Measurements from ENCODE around the gene TMEM41B.

The TMEM41B gene

GRCh38 chr11:9310485-9311090 lies 3.8 kb downstream of the TMEM41B start:
- DNase-seq (ENCODE audit: low read depth in 2 of 2) = no peak

DNA sequence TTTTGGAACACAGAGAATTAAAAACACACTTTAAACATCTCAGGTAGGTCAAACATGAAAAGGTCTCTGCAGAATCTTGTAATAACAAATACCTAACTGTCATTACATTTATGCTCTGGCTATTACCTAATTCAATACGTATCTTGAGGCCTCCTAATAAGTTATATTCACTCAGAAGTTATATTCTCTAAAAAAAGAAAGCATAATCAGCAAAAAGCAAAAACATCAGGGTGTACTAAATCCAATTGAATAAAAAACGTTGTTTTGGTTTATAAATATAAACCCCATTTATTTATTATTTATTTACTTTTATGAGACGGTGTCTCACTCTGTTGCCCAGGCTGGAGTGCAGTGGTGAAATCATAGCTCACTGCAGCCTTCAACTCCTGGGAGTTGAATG lies 10.2 kb downstream of the TMEM41B start:
- DNase-seq (ENCODE audit: low read depth in 2 of 2) = no peak

DNA sequence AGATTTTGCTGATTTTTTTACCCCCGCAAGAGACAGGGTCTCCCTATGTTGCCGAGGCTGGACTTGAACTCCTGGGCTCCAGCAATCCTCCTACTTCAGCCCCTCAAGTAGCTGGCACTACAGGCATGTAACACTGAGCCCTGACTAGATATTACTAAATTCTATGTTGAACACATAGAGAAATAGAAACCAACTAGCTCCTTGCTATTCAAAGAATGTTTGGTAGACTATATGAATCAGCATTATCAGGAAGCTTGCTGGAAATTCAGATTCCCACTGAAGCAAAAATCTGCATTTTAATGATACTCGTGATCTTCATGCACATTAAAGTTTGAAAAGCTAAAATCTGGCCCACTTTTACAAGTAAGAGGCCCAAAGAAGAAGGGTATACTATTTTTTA lies 11.9 kb downstream of the TMEM41B start:
- no peak for DNase-seq (ENCODE audit: low read depth in 2 of 2)

DNA sequence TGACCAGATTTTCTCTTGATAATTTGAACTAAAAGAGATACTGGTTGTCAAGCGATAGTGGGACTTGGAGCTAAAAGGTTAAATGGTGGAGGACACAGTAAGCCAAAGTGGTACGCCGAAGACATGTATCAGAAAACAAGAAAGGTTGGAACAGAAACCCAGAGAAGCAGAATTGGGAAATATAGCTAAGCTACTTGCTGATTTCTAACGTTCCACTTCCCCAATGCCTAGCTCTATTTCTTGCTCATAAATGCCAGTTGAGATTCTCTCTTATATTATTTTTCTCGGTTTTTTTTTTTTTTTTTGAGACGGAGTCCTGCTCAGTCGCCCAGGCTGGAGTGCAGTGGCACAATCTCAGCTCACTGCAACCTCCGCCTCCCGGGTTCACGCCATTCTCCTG lies 12.7 kb downstream of the TMEM41B start:
- DNase-seq (ENCODE audit: low read depth in 2 of 2) = no peak

DNA sequence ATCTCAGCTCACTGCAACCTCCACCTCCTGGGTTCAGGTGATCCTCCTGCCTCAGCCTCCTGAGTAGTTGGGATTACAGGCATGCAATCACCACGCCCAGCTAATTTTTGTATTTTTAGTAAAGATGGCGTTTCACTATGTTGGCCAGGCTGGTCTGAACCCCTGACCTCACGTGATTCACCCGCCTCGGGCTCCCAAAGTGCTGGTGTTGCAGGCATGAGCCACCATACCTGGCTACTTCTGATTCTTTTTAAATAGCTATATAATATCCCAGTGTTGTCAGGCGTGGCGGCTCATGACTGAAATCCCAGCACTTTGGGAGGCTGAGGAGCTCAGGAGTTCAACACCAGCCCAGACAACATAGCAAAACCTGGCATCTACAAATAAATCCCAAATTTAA lies 20.7 kb downstream of the TMEM41B start:
- DNase-seq (ENCODE audit: low read depth in 2 of 2) = no peak

GRCh38 chr11:9285850-9286587 lies 28.4 kb downstream of the TMEM41B start:
- DNase-seq (ENCODE audit: low read depth in 2 of 2) = no peak

- peak in 1 of 2 donors; percentile 34 for DNase-seq (ENCODE audit: low read depth in 2 of 2)
These were observed 33.6 kb downstream of the TMEM41B start for GRCh38 chr11:9280655-9281301.

DNA sequence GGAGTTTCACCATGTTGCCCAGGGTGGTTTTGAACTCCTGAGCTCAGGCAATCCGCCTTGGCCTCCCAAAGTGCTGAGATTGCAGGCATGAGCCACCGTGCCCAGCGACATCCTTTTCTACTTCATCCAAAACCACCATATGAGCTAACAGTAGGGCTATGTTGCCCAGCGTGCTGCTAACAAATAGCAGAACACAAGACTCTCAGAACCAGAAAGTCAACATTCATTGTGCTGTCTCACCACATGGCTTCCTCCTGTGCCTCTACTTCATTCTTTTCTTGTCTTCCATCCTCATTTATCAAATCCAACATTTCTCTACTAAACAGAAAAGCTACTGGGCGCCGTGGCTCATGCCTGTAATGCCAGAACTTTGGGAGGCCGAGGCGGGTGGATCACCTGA lies 37.2 kb downstream of the TMEM41B start:
- no peak for DNase-seq (ENCODE audit: low read depth in 2 of 2)

- DNase-seq (ENCODE audit: low read depth in 2 of 2) = no peak
These were observed 37.8 kb downstream of the TMEM41B start for GRCh38 chr11:9276571-9276970.

DNA sequence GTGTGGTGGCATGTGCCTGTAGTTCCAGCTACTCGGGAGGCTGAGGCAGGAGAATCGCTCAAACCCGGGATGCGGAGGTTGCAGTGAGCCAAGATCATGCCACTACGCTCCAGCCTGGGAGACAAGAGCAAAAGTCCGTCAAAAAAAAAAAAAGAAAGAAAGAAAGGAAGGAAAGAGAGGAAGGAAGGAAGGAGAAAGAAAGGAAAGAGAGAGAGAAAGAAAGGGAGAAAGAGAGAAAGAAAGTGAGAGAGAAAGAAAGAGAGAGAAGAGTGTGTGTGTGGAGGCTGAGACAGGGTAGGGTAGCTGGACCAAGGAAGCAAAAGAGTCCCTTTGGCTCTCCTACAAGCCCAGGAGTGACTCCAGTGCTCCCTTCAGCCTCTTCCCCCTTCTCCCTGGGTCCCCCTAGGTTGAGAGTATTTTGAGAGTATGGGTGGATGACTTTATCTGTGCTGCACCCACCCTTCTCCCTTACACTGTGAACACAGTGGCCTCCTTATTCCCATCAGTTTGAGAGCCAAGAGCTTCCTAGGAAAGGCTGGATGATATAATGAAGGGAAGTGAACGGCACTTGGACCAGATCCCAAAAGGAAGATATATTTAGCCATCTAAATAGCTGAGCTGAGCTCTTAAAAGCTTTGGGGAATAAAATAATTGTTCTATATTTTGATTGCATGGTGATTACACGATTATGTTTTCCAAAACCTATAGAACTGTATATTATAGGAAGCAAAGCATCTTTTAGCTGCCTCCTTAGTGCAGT lies 39.7 kb downstream of the TMEM41B start:
- no peak for DNase-seq (ENCODE audit: low read depth in 2 of 2)

- no peak for DNase-seq (ENCODE audit: low read depth in 2 of 2)
These were observed 40.7 kb downstream of the TMEM41B start for GRCh38 chr11:9273376-9274336.

- no peak for DNase-seq (ENCODE audit: low read depth in 2 of 2)
These were observed 44.8 kb downstream of the TMEM41B start for GRCh38 chr11:9269492-9270013.

DNA sequence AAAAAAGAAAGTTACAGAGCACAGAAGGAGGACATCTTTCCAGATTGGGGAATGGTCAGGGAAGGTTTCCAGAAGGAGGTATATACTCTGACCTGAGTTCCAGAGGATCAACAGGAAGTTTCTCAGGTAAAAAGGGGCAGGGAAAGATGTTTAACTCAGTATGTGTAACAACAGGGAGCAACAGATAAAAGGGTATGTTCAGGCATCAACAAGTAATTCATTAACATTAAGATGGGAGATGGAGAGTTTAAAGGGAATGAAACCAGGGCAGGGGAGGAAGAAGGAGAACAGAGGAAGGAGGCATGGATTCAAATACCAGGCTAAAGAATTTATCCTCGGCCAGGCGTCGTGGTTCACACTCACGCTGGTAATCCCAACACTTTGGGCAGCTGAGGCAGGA lies 46.7 kb downstream of the TMEM41B start:
- no peak for DNase-seq (ENCODE audit: low read depth in 2 of 2)

- no peak for DNase-seq (ENCODE audit: low read depth in 2 of 2)
These were observed 47.5 kb downstream of the TMEM41B start for GRCh38 chr11:9266926-9267325.

GRCh38 chr11:9266132-9266736 lies 48.2 kb downstream of the TMEM41B start:
- DNase-seq (ENCODE audit: low read depth in 2 of 2) = no peak

DNA sequence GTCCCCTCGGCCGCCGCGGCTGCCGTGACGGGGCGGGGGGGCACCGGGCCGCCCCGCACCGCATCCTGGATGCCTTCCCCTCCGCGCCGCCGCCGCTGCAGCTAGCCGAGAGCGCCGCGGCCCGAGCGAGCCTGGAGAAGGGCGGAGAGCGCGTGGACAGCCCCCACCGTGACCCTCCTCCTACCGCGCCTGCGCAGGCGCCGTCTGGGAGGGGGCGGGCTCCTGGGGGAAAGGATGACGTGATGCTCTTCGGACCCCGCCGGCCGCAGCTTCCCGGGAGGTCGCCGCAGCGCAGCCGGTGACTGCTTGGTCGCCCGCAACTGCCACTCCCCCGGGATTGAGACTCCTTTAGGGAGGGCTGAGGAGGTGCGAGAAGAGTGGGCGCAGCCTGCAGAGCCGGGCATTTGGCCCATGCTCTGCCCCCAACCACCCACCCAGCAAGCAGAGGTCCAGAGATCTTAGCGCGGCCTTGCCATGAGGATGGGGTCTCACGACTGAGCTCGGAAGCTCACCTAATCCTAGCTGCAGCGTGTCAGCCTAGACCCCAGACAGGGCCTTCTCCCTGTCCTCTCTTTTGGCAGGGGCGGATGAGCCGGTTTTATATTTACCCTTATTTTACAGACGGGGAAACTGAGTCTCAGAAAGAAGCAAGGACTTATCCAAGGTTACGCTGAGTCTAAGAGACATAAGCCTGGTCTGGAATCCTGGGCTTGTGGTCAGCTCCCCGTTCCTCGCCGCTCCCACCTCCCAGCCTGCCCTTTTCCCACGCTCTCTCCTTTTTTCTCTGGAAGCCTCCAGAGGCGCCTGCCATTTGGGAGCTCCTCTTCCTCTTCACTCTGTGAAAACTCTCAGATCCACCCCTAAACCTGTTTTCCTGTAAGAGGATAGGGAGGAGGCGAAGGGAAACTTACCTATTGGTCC lies 48.9 kb downstream of the TMEM41B start, which contains the start of gene DENND5A:
Gene DENND5A (minus strand): TSS at position 140 of the 921 bp plus-strand sequence. CDS start 281 bp downstream, outside the sequence.
- peak; percentile 27 to 44 for DNase-seq (ENCODE audit: low read depth in 2 of 2)

DNA sequence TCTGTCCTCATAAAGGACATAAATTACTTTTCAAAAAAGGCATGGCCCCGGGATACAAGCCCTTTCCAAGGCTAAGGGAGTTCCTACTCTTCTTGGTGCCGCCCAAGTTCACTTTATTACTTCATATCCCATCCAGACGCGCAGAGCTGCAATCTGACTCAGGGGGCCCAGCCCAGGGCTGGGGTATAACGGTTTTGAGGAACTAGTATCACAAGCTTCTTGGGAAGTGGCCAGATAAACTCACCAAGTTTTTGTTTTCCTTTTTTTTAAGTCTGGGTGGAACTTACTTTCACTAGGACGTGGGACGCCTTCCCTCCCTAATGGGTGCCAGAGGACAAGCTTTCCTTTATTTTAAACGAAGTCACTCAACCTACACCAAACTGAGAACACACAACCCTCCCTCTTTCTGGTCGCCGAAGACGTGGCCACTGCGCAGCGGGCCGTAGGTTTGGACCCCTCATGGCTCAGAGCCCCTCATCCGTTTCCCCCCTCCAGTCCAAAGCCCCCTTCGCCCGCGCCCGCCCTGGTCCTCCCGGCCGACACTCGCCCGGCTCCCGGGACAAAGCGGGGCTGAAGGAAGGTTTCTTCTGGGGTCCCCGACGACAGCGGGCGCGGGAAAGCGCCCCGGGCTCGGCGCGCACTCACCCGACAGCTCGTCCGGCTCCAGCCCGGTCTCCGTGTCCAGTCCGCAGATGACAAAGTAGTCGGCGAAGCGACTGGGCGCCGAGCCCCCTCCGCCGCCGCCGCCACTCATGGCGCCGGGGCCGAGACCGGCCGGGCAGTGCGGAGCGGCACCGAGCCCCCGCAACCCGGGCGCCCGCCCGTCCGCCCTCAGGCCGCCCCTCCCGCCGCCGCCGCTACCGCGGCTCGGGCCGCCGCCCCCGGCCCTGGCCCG lies 49.8 kb downstream of the TMEM41B start:
- peak in 1 of 2 donors; percentile 33 for DNase-seq (ENCODE audit: low read depth in 2 of 2)

GRCh38 chr11:9263840-9264315 lies 50.5 kb downstream of the TMEM41B start:
- DNase-seq (ENCODE audit: low read depth in 2 of 2) = peak; percentile 9 to 42
